ENCODE results near the gene RUNX1. TPM values are rescaled to one million over a fixed set of nuclear protein-coding genes. Genes with fewer than 3 reads are reported as not detected.

Gene RUNX1
- total RNA-seq, 1 experiment from 2014 or later: 55.2 TPM

- POLR2A ChIA-PET (ENCODE audit: unreplicated experiment): no interaction called here
- ATAC-seq: no peak
- no peaks in the 10 kb centered on the region for H3K27me3 ChIP-seq (ENCODE audit: low read length)
These were observed 32.4 kb downstream of the RUNX1 start for GRCh38 chr21:35016517-35017188.

GRCh38 chr21:35016071-35016470 lies 33.0 kb downstream of the RUNX1 start:
- Histone ChIP-seq H2AFZ (ENCODE audit: low read length) (no peak overlapping the region), H3K9ac (ENCODE audit: low read length) (no peak overlapping the region), H3K36me3 (ENCODE audit: low read depth, low read length) (peaks cover 10% of the 10 kb centered on the region; the same call in 1 of the 2 replicates), H4K20me1 (ENCODE audit: low read length) (0 out of 2 replicates have a peak, but pooled peaks cover 4% of the 10 kb centered on the region), H3K4me1 (ENCODE audit: insufficient read depth, low read length) (peaks cover 45% of the 10 kb centered on the region), H3F3A (ENCODE audit: low read length, unreplicated experiment) (no peaks in the 10 kb centered on the region), H3K27me3 (ENCODE audit: low read length) (no peaks in the 10 kb centered on the region), H3K9me2 (replicated peaks; ENCODE audit: low read length) (no peaks in the 10 kb centered on the region), H3K4me2 (ENCODE audit: low read length) (no peak overlapping the region), H3K4me3 (ENCODE audit: low read length) (no peak overlapping the region), H3K79me2 (ENCODE audit: low read length) (peaks cover 48% of the 10 kb centered on the region), H3K9me3 (ENCODE audit: low read length) (no peaks in the 10 kb centered on the region), H3K27ac (ENCODE audit: low read length) (no peak overlapping the region)
- ATAC-seq (peak; percentile 19), DNase-seq (peak; percentile 46)
- no TSS peak for BruUV-seq (replicated peaks)
- ChIA-PET POLR2A (ENCODE audit: unreplicated experiment) (interaction anchor here (0.6 kb wide), 1 partner anchor 272 kb away, joined by 3 read pairs; no protein-coding TSS in a partner anchor), CTCF (no interaction called here)
- TF ChIP-seq CTCF (conservative IDR thresholded peaks at IDR 0.05; ENCODE audit: low read depth, low read length) (no peak), EZH2 (IDR thresholded peaks at IDR 0.05; ENCODE audit: low read length, unreplicated experiment) (no peak), EZH2phosphoT487 (IDR thresholded peaks at IDR 0.05; ENCODE audit: borderline replicate concordance, low read length) (no peak)
- intact Hi-C loops (cut with micrococcal nuclease): loop anchor here (10.0 kb wide), 1 partner anchor 111 kb away; no protein-coding TSS in a partner anchor

More at GRCh38 chr21:35016517-35017188, 32.4 kb downstream of the RUNX1 start:
- Histone ChIP-seq H3F3A (ENCODE audit: low read length, unreplicated experiment) (no peaks in the 10 kb centered on the region), H3K4me1 (ENCODE audit: insufficient read depth, low read length) (peaks cover 49% of the 10 kb centered on the region), H4K20me1 (ENCODE audit: low read length) (0 out of 2 replicates have a peak, but pooled peaks cover under 1% of the 10 kb centered on the region), H3K27ac (ENCODE audit: low read length) (no peak overlapping the region), H3K9me2 (replicated peaks; ENCODE audit: low read length) (no peaks in the 10 kb centered on the region), H3K9ac (ENCODE audit: low read length) (no peak overlapping the region), H2AFZ (ENCODE audit: low read length) (no peak overlapping the region), H3K4me2 (ENCODE audit: low read length) (no peak overlapping the region), H3K4me3 (ENCODE audit: low read length) (no peak overlapping the region), H3K79me2 (ENCODE audit: low read length) (peaks cover 49% of the 10 kb centered on the region), H3K9me3 (ENCODE audit: low read length) (no peaks in the 10 kb centered on the region), H3K36me3 (ENCODE audit: low read depth, low read length) (peaks cover 10% of the 10 kb centered on the region; the same call in 1 of the 2 replicates)
- CTCF ChIA-PET: interaction anchor here (0.6 kb wide), 1 partner anchor 610 kb away, joined by 10 read pairs; no protein-coding TSS in a partner anchor
- no peak for DNase-seq
- intact Hi-C loops (cut with micrococcal nuclease): loop anchor here (10.0 kb wide), 1 partner anchor 112 kb away; no protein-coding TSS in a partner anchor
- no TSS peak for BruUV-seq (replicated peaks)
- no peak for TF ChIP-seq CTCF (conservative IDR thresholded peaks at IDR 0.05; ENCODE audit: low read depth, low read length)
- TF ChIP-seq EZH2 (IDR thresholded peaks at IDR 0.05; ENCODE audit: low read length, unreplicated experiment): no peak
- no peak for TF ChIP-seq EZH2phosphoT487 (IDR thresholded peaks at IDR 0.05; ENCODE audit: borderline replicate concordance, low read length)
